Measurements from ENCODE around the gene EXOG.
A peak's percentile ranks its signal among the peaks of the same experiment; 100 is the strongest.

- TF ChIP-seq POLR2A (IDR thresholded peaks at IDR 0.05) (peak; percentile 48), CTCF (IDR thresholded peaks at IDR 0.05) (no peak)
Observed at GRCh38 chr3:38455639-38456430, 40.3 kb upstream of the EXOG start.
